HG03439 (cell line): ENCODE data around the gene NFKBIZ.

Experiments used
- ATAC-seq: cut with Tn5 transposase; IDR thresholded peaks from one replicate; pipeline ENCODE4 v1.9.1; 2021; ENCODE audit warnings: mild to moderate bottlenecking, moderate library complexity; ENCODE audit not compliant: unreplicated experiment

Gene NFKBIZ, protein sequence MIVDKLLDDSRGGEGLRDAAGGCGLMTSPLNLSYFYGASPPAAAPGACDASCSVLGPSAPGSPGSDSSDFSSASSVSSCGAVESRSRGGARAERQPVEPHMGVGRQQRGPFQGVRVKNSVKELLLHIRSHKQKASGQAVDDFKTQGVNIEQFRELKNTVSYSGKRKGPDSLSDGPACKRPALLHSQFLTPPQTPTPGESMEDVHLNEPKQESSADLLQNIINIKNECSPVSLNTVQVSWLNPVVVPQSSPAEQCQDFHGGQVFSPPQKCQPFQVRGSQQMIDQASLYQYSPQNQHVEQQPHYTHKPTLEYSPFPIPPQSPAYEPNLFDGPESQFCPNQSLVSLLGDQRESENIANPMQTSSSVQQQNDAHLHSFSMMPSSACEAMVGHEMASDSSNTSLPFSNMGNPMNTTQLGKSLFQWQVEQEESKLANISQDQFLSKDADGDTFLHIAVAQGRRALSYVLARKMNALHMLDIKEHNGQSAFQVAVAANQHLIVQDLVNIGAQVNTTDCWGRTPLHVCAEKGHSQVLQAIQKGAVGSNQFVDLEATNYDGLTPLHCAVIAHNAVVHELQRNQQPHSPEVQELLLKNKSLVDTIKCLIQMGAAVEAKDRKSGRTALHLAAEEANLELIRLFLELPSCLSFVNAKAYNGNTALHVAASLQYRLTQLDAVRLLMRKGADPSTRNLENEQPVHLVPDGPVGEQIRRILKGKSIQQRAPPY

GRCh38 chr3:101848754-101849713 lies at the start of gene NFKBIZ:
Gene NFKBIZ (plus strand): TSS chr3:101849514. CDS start chr3:101849629, 115 bp downstream.
- ATAC-seq, result peak; percentile 74

- ATAC-seq, result no peak
These were observed 48.1 kb upstream of the NFKBIZ start for GRCh38 chr3:101801174-101801573.

DNA sequence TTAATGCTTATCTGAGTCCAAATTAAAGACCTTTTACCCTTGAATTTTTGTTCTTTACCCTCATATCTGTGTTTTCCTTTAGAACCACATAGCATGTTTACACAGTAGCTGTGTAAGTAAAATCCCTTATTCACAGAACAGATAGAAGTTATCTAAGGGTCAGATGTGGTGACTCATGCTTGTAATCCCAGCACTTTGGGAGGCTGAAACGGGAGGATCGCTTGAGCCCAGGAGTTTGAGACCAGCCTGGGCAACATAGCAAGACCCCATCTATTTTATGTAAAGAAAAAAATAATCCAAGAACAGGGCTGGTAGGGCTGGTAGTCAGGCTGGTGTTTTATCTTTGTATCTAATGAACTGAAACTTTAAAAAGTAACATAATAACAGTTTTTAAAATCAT lies 47.1 kb upstream of the NFKBIZ start:
- no peak for ATAC-seq

DNA sequence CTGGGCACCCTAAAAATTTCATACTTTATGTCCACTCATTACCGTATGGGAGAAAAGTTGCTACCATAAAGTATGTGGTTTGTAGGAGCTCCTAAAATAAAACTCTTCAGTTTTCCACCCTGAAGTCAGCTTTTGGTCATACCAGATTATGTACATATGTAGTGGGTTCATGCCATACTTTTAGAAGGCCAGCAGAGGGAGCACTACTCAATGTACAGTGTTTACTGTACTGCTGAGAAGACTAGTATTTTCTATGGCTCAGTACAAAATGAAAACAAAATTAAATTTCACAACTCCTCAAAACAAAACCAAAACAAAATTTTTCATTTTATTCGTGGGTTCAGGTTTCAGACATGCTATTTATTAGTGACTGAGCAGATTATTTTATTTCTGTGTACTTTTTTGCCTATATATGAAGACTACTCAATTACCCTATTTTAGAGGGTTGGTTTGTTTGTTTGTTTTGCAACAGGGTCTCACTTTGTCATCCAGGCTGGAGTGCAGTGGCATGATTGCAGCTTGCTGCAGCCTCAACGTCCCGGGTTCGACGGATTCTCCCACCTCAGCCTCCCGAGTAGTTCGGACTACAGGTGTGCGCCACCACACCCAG lies 46.0 kb upstream of the NFKBIZ start:
- peak; percentile 97 for ATAC-seq

- ATAC-seq, result no peak
These were observed 45.4 kb upstream of the NFKBIZ start for GRCh38 chr3:101803939-101804338.

GRCh38 chr3:101806491-101806890 lies 42.8 kb upstream of the NFKBIZ start:
- no peak for ATAC-seq

DNA sequence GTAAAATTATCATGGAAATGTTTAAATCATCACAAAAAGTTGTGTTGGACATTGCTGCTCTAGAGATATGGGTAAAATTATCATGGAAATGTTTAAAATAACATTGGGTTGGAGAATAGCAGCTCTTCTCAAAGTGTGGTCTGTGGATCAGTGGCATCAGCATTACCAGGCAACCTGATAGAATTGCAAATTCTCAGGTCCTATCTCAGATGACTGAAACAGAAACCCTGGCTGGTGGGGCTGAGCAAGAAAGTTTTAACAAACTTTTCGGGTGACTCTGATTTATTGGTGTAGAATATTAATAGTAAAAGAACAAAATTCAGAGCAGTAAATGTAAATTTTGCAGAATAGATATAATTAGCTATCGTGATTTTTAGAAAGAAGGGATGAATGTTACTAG lies 41.4 kb upstream of the NFKBIZ start:
- peak; percentile 53 for ATAC-seq

- ATAC-seq, result no peak
These were observed 39.9 kb upstream of the NFKBIZ start for GRCh38 chr3:101809178-101810021.

DNA sequence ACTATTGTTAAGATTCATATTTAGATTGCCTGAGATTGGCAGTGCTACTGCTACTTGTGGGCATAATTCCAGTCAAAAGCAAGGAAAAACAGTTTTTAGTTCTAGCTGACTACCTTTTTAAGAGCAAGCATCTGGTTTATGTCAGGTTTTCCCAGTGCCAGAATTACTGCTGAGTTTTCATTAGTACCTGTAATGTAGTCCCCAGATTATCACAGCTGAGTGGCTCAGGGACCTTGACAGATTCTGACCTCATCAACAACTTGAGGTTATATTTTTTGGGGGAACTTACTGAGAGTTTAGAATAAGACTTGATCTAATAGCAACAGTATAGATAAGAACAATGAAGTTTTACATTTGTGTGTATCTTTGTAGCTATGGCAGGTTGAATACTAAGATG lies 39.3 kb upstream of the NFKBIZ start:
- ATAC-seq, result no peak

GRCh38 chr3:101811875-101812274 lies 37.4 kb upstream of the NFKBIZ start:
- ATAC-seq, result no peak

DNA sequence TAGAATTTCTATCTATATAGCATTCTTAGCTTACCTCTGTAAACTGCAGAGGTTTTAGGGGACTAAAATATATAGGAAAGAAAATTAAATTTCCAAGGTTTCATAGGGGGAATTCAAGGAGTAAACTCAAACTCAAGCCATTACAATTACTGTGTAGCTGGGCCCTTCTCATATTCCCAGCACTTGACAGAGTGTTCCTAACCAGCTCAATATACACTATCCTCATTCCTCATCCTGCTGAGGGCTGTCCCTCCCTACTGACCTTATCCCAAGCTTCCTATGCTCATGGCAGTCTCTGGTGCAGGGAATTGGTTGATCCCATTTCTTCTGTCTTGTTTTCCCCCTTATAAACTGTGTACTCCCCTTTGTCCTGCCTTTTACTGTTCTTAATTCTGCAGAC lies 36.4 kb upstream of the NFKBIZ start:
- no peak for ATAC-seq

DNA sequence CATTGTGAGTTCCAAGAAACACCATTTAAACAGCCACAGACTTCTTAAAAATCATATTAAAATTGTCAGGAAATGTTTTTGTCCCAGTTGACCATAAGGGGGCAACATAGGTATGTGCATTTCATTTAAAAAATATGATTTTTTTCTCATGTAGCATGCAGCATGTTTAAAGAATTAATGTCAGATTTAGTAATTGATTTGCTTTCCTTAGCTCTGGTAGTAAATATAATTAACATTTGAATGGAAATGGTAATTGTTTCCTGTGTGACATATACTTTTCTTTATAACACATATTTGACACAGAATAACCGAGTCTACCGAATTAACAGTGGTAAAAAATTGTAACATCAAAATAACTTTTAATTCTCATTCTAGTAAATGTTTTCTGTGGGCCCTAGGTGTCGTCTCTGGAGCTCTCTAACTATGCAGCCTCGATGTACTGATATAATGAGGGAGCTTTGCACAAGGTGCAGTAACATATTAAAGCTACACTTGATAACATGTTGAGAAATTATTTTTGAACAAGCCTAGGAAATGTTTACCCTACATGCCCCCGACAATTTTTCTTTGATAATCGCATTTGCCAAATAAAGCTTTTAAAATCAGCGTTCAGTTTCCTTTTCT lies 35.4 kb upstream of the NFKBIZ start:
- no peak for ATAC-seq

GRCh38 chr3:101814835-101815234 lies 34.5 kb upstream of the NFKBIZ start:
- ATAC-seq, result no peak

- no peak for ATAC-seq
These were observed 32.8 kb upstream of the NFKBIZ start for GRCh38 chr3:101816215-101817149.

GRCh38 chr3:101817992-101818391 lies 31.3 kb upstream of the NFKBIZ start:
- ATAC-seq, result no peak

DNA sequence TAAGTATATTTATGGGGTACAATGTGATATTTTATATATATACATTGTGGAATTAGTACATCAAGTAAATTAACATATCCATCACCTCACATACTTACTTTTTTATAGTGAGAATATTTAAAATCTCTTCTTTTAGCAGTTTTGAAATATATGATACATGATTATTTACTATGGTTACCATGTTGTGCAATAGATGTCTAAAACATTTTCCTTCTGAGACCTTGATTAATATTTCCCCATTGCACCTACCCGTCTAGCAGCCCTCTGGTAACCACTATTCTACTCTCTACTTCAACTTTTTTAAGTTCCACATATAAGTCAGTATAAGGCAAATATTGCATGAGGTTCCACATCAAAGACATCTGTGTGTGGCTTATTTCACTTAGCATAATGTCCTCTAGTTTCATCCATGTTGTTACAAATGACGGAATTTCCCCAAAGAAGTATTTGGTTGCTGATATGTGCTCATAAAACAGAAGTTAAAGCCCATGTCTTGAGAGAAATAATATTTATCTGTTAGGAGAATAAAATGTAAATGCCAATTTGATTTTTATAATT lies 29.6 kb upstream of the NFKBIZ start:
- ATAC-seq, result no peak

GRCh38 chr3:101821503-101821902 lies 27.8 kb upstream of the NFKBIZ start:
- ATAC-seq, result no peak

DNA sequence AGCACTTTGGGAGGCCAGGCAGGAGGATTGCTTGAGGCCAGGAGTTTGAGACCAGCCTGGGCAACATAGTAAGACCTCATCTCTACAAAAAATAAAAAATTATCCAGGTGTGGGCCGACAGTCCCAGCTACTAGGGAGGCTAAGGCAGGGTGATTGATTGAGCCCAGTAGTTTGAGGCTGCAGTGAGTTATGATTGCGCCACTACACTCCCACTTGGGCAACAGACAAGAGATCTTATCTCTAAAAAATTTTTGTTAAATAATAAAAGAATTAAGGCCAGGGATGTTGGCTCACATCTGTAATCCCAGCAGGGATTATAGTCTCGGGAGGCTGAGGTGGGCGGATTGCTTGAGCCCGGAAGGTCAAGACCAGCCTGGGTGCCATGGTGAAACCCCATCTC lies 25.8 kb upstream of the NFKBIZ start:
- ATAC-seq, result no peak
